Endothelial cell of umbilical vein (primary cell): Measurements from ENCODE around the gene MRPL53. TPM values are rescaled to one million over a fixed set of nuclear protein-coding genes. Genes with fewer than 3 reads are reported as not detected.

Experiments used
- BruUV-seq: library from RNA; stranded (reverse); fragments of 400-500 nt; replicated peaks from 2 replicates; lab custom pipeline; 2021; lab: Mats Ljungman, UMichigan
- CTCF ChIA-PET: fragments of 300-600, 350-600 bp; sonication (Branson Sonifier 250); formaldehyde crosslinking; loops from one replicate; lab custom pipeline; 2021; ENCODE audit warnings: antibody characterized with exemption, inconsistent platforms; lab: Charles Lee
- POLR2A ChIA-PET: fragments of 300-600, 350-600 bp; sonication (Branson Sonifier 250); formaldehyde crosslinking; loops from one replicate; lab custom pipeline; 2021; ENCODE audit warnings: antibody characterized with exemption, inconsistent platforms; lab: Charles Lee
- DNase-seq: peaks from one replicate; pipeline ENCODE4 v3.0.0-alpha.2; 2011; ENCODE audit warnings: low read depth, low spot score
- FAIRE-seq: peaks from 2 replicates; lab custom pipeline; 2011; peaks lifted over from hg19 to GRCh38; lab: Jason Lieb, UNC
- H2AFZ ChIP-seq: 2 replicates; pipeline ENCODE4 v1.6.0; 2012; ENCODE audit warnings: low read depth, low read length, control low read depth, inconsistent platforms
- H3K27ac ChIP-seq: 2 replicates; pipeline ENCODE4 v1.5.1; 2011; ENCODE audit warnings: low read depth, mild to moderate bottlenecking, control low read depth, low read length, moderate library complexity; ENCODE audit not compliant: insufficient read depth
- H3K27me3 ChIP-seq, 2 experiments: 2 replicates each; pipeline versions ENCODE4 v1.6.0 to v1.6.1; 2011; ENCODE audit warnings: low read length in 2 of 2, mixed read lengths in 1 of 2; ENCODE audit not compliant: control insufficient read depth in 2 of 2, insufficient read depth in 2 of 2
- H3K36me3 ChIP-seq, 2 experiments: 2 replicates in 1 of 2; 3 replicates in 1 of 2; pipeline ENCODE4 v1.5.1; 2011; ENCODE audit warnings: low read length in 2 of 2, mild to moderate bottlenecking in 1 of 2, moderate library complexity in 1 of 2; ENCODE audit not compliant: control insufficient read depth in 2 of 2, insufficient read depth in 2 of 2; ENCODE audit errors: extremely low read depth in 1 of 2
- H3K4me1 ChIP-seq: 3 replicates; pipeline ENCODE4 v1.5.1; 2011; ENCODE audit warnings: mild to moderate bottlenecking, low read length; ENCODE audit not compliant: control insufficient read depth, insufficient read depth; ENCODE audit errors: extremely low read depth
- H3K4me2 ChIP-seq: 2 replicates; pipeline ENCODE4 v1.6.1; 2011; ENCODE audit warnings: low read length, control low read depth, mixed read lengths; ENCODE audit not compliant: insufficient read depth
- H3K4me3 ChIP-seq, 3 experiments: fragments of 200-600 bp in 1 of 3; sonication (generic), shearing (Covaris generic) in 1 of 3; replicated peaks in 1 of 3; 2 replicates each; pipeline ENCODE4 v1.5.1; 2011 to 2016; ENCODE audit warnings: control low read depth in 3 of 3, low read length in 3 of 3, mild to moderate bottlenecking in 2 of 3, inconsistent platforms in 1 of 3, low read depth in 1 of 3, moderate library complexity in 1 of 3; ENCODE audit not compliant: insufficient read depth in 1 of 3
- H3K79me2 ChIP-seq: 2 replicates; pipeline ENCODE4 v1.6.0; 2012; ENCODE audit warnings: low read length, inconsistent platforms; ENCODE audit not compliant: control insufficient read depth, insufficient read depth
- H3K9ac ChIP-seq: replicated peaks from 2 replicates; pipeline ENCODE3; 2011; ENCODE audit warnings: low read length, control low read depth; ENCODE audit not compliant: insufficient read depth; ENCODE audit errors: extremely low read depth
- H3K9me1 ChIP-seq: replicated peaks from 3 replicates; pipeline ENCODE4 v1.6.0; 2011; ENCODE audit warnings: mild to moderate bottlenecking, low read length; ENCODE audit not compliant: control insufficient read depth, insufficient read depth; ENCODE audit errors: extremely low read depth
- H3K9me3 ChIP-seq: replicated peaks from 2 replicates; pipeline ENCODE4 v1.5.1; 2012; ENCODE audit warnings: low read length, inconsistent platforms; ENCODE audit not compliant: control insufficient read depth, insufficient read depth
- H4K20me1 ChIP-seq: replicated peaks from 2 replicates; pipeline ENCODE3; 2011; ENCODE audit warnings: mild to moderate bottlenecking, low read length; ENCODE audit not compliant: control insufficient read depth, insufficient read depth; ENCODE audit errors: extremely low read depth
- CTCF ChIP-seq, 2 donors: IDR thresholded peaks; 1 replicate in 1 of 2; 2 replicates in 1 of 2; pipeline ENCODE4 v1.5.1; 2011; ENCODE audit warnings: low read length in 2 of 2, mild to moderate bottlenecking in 2 of 2, moderate library complexity in 2 of 2, control low read depth in 1 of 2, inconsistent platforms in 1 of 2, low read depth in 1 of 2; ENCODE audit not compliant: insufficient read depth in 1 of 2; ENCODE audit errors: extremely low read depth in 1 of 2
- EZH2 ChIP-seq: IDR thresholded peaks from 2 replicates; pipeline ENCODE4 v1.6.1; 2012; ENCODE audit warnings: borderline replicate concordance, low read depth, mild to moderate bottlenecking, moderate library complexity, low read length, inconsistent platforms; ENCODE audit not compliant: severe bottlenecking
- FOS ChIP-seq: IDR thresholded peaks from 2 replicates; pipeline ENCODE4 v1.6.1; 2011; ENCODE audit warnings: mild to moderate bottlenecking, low read length, moderate library complexity, borderline replicate concordance; ENCODE audit not compliant: insufficient read depth
- GATA2 ChIP-seq: IDR thresholded peaks from 2 replicates; pipeline ENCODE4 v1.7.0; 2011; ENCODE audit warnings: low read depth, mild to moderate bottlenecking, moderate library complexity, mixed read lengths, low read length; ENCODE audit not compliant: insufficient read length, insufficient read depth
- JUN ChIP-seq: IDR thresholded peaks from 2 replicates; pipeline ENCODE4 v1.6.1; 2011; ENCODE audit warnings: borderline replicate concordance, low read depth; ENCODE audit not compliant: insufficient read length, insufficient read depth
- MAX ChIP-seq: IDR thresholded peaks from 2 replicates; pipeline ENCODE4 v1.6.1; 2011; ENCODE audit not compliant: insufficient read depth, insufficient read length
- MYC ChIP-seq: IDR thresholded peaks from one replicate; pipeline ENCODE4 v1.6.1; 2011; ENCODE audit warnings: mild to moderate bottlenecking, low read depth, low read length
- POLR2A ChIP-seq: IDR thresholded peaks from 2 replicates; pipeline ENCODE4 v1.6.1; 2012; ENCODE audit warnings: low read depth, mild to moderate bottlenecking, control low read depth, low read length
- POLR2AphosphoS5 ChIP-seq: IDR thresholded peaks from 2 replicates; pipeline ENCODE4 v1.6.1; 2012; ENCODE audit warnings: low read depth, mild to moderate bottlenecking, control low read depth, low read length, moderate library complexity; ENCODE audit not compliant: insufficient read depth
- dilution Hi-C: fragments of 300-500 bp; cut with MboI; formaldehyde crosslinking; loops from one replicate; pipeline ENCODE4 v1.15.0; 2019; ENCODE audit warnings: low sequenced_read_pairs; ENCODE audit not compliant: extremely low pct_ligation_motif_present
- intact Hi-C: fragments of 100-400 bp; cut with micrococcal nuclease; formaldehyde crosslinking; loops from one replicate; pipeline ENCODE4 v1.10.0; 2022
- polyA plus RNA-seq, 4 experiments: library from polyadenylated mRNA; depleted of rRNA in 3 of 4; stranded (reverse) in 3 of 4; unstranded in 1 of 4; fragments of >200 nt; gene quantifications; 2 replicates each; pipeline versions ENCODE4 v1.2.1 to v1.2.3, GENCODE V29; 2011 to 2012; ENCODE audit warnings: missing spikeins in 1 of 4
- total RNA-seq: library from RNA; stranded (reverse); gene quantifications from 2 replicates; pipeline ENCODE4 v1.2.3, GENCODE V29; 2021

The MRPL53 gene
- total and polyA plus RNA-seq, 2 donors (not counting 3 experiments of a cell fraction or from before 2014, with no cell fraction given) = 68.7 to 69.7 TPM

- POLR2A ChIA-PET = interaction anchor here (0.7 kb wide), 3 partner anchors 11 to 452 kb away, joined by 3 to 5 read pairs (median 4); partner anchors contain the start of gene DQX1
- FAIRE-seq = no peak
Observed at GRCh38 chr2:74514368-74515270, 42.1 kb upstream of the MRPL53 start, which contains the start of gene TLX2. TSS of gene TLX2 (plus strand) at chr2:74514450. CDS start at chr2:74514807, 357 bp downstream.

More at GRCh38 chr2:74514368-74515270, 42.1 kb upstream of the MRPL53 start, which contains the start of gene TLX2:
- Histone ChIP-seq H4K20me1 (no peaks in the 10 kb centered on the region), H3K27ac (no peak within 1 kb of the TSS), H3K36me3 (no peaks in the 10 kb centered on the region), H3K4me3 (no peak within 1 kb of the TSS), H3K9ac (no peak within 1 kb of the TSS), H3K9me3 (no peaks in the 10 kb centered on the region), H3K27me3 (peaks cover 87 to 98% of the 10 kb centered on the region in 2 experiments), H3K79me2 (no peaks in the 10 kb centered on the region), H2AFZ (no peak within 1 kb of the TSS), H3K4me1 (peaks cover 7% of the 10 kb centered on the region), H3K4me2 (no peak within 1 kb of the TSS), H3K9me1 (no peaks in the 10 kb centered on the region)
- no TSS peak for BruUV-seq
- dilution Hi-C loops (no loop called here), intact Hi-C loops (no loop called here)
- CTCF ChIA-PET = interaction anchor here (1.4 kb wide), 1 partner anchor 9 kb away, joined by 3 read pairs; no protein-coding TSS in a partner anchor
- no peak for DNase-seq
- TF ChIP-seq POLR2A = no peak
- TF ChIP-seq MAX = no peak
- no peak for TF ChIP-seq CTCF (IDR thresholded peaks at IDR 0.05; ENCODE audit: extremely low read depth in 1 of 2, insufficient read depth in 1 of 2, low read depth in 1 of 2, low read length in 2 of 2)
- no peak for TF ChIP-seq EZH2
- TF ChIP-seq MYC = no peak
- TF ChIP-seq JUN = no peak
- TF ChIP-seq GATA2 = no peak
- TF ChIP-seq POLR2AphosphoS5 = no peak
- TF ChIP-seq FOS = no peak
